Measurements from ENCODE around the gene DPY19L1.
"Not testable (repeated sequence)": the region's sequence is repeated elsewhere in the genome, so short reads cannot be mapped to it uniquely, and the experiment has no call there.

Gene DPY19L1

DNA sequence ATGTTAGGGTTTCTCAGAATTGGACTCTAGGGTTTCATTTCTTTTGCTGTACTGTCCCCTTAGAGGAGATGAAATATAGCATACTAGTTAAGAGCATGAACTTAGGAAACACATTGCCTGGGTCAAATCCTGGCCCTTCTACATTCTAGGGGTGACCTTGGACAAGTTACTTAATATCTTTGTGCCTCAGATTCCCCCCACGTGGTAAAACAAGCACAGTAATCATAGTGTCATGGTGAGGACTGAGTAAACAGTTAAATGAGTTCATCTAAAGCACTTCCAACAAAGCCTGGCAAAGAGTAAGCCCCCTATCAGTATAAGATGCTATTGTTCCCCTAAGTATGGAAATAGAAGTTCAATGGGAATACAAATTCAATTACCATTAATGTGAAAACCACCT lies 5.1 kb downstream of the DPY19L1 start:
- DNase-seq (ENCODE audit: low read depth in 3 of 3), result no peak

DNA sequence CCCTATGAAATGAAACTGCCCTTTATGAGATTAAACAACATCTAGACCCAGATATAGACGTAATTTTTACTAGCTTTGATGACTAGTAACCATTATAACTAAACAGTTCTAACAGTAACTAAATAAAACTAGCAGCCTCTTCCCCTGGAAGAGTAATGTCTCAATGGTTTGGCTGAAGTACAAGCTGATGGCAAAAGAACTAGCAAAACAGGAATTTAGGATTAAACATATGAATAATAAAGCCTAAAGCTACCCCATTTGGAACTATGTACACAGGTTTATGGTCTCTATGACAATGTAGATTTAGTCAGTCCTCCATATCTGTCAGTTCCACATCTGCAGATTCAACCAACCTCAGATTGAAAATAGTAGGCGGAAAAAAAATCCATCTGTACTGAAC lies 6.4 kb downstream of the DPY19L1 start:
- DNase-seq (ENCODE audit: low read depth in 3 of 3), result no peak

DNA sequence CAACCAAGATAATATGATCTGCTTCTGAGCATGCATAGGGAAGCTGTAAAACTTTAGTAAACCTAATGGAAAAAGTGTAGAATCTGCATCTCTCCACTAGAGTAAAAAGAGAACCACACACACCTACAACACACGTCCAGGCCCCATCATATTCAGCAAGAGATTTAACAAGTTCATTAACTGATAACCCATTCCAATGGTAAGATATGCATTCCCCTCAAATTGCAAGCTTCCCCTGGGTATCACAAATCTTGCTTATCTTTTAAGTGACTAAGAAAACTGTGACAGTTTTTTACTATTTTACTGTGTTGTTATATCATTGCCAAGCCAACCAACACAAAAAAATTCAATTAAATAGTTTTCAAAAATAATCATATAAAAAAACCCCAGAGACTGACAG lies 8.0 kb downstream of the DPY19L1 start:
- DNase-seq (ENCODE audit: low read depth in 3 of 3), result no peak

DNA sequence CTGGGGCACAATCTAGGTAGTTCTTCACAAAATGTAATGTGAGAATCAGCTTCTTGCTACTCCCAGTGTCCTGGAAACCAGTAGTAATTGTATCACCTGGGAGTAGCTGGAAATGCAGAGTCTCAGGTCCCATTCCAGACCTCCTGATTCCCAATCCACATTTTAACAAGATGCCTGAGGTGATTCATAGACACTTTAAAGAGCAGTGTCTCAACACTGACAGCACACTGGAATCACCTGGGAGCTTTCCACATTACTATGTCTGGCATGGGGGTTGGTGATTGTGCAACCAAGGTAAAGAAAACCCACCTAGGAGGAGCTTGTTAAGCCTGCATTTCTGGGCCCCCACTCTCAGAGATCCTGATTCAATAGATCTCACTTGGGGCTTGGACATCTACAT lies 11.1 kb downstream of the DPY19L1 start:
- no peak for DNase-seq (ENCODE audit: low read depth in 3 of 3)

DNA sequence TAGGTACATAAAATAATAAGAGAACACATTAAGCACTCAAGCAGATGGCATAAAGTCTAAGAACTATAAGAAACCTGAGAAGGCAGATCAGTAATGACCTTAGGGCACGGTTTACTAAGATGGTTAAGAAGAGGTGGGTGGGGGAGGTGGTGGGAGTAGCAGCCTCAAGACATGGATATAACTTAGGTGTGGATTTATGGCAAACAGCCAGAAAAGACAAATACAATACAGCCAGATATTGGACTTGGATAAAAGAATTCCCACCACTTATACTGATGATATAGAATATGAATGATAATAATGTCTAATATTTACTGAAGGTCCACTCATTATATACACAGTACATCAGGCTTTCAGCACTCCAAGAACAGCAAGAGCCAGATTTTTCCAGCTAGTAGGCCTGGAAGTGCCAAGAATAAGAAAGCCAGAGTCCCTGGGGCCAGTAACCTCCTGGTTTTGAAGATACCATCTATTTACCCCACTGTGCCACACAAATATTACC lies 11.9 kb downstream of the DPY19L1 start:
- no peak for DNase-seq (ENCODE audit: low read depth in 3 of 3)

DNA sequence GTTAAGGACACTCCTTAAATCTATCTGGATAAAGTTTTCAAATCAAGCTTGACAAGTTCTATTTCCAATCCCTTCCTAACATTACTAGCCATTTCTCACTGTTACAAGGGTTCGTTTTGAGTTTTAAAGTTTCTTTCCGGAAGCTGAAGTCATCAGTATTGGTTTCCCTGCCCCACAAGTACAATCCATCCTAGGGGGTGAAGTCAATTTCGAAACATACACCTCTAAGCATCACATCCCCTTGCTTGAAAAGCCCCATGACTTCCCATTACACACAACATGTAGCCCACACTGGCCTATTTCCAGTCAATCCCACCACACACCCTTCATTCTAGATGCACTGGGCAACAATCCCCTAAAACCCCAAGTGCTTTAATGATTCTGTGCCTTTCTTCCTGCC lies 13.0 kb downstream of the DPY19L1 start:
- DNase-seq (ENCODE audit: low read depth in 3 of 3), result no peak

DNA sequence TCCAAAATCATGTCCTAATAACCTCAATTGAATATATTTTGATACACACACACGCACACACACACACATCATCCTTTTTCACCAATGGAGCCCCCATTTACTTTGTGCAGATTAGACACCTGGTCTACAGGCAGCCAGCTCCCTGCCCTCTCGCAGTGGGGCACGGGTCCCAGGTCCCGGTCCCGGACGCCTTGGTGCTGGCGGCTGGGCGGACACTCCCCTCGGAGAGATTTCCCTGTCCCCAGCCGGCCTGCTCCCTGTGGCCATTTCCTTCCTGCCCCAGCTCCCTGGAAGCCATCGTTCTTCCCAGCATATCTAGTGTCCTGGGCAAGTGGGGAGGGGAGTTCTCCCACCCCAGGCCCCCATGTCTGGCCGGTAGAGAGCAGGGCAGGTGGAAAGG lies 14.6 kb downstream of the DPY19L1 start:
- DNase-seq (ENCODE audit: low read depth in 3 of 3), result no peak

DNA sequence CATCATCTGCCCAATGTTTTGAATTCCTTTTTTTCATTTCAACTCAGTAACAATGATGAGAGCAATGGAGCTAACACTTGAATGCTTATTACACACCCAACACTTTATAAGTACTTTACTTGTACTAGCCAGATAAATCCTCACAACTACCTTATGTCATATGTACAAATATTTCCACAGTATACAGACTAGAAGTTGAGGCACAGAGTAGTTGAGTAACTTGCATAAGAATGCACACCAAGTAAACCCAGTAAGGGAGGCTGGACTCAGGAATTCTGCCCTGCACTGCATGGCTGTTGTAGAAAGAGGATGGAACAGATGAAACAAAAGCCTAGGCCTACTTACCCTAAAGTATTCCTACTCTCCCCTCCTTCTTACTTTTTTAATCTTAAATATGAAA lies 15.8 kb downstream of the DPY19L1 start:
- no peak for DNase-seq (ENCODE audit: low read depth in 3 of 3)

DNA sequence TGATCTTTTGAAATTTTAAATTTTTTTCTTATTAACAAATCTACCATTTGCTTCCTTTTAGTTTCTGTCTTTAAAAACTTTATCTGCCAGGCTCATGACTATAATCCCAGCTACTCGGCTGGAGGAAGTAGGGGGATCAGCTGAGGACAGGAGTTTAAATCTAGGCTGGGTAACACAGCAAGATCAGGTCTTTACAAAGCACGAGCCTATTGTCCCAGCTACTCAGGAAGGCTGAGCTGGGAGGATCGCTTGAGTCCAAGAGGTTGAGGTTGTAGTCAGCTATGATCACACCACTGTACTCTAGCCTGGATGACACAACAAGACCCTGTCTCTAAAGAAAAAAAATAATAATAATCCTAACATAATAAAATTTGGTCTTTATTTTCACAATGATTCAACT lies 17.5 kb downstream of the DPY19L1 start:
- no peak for DNase-seq (ENCODE audit: low read depth in 3 of 3)

DNA sequence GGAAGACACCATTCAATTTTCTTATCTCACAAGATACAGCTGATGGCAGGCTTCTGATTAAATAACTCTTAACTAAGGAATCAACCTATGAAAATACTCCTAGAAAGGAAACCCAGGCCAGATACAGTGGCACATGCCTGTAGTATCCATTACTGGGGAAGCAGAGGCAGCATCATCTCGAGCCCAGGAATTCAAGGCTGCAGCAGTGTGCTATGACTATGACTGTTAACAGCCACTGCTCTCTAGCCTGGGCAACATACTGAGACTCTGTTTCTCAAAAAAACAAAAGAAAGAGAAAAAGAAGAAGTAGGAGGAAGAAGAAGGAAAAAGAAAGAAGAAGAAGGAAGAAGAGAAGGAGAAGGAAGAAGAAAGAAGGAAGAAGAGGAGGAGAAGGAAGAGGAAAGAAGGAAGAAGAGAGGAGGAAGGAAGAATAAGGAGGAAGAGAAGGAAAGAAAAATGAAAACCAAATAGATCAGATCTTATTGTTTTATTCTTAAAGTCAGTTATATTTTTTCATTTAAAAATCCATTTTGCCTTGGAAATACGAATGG lies 18.0 kb downstream of the DPY19L1 start:
- no peak for DNase-seq (ENCODE audit: low read depth in 3 of 3)

DNA sequence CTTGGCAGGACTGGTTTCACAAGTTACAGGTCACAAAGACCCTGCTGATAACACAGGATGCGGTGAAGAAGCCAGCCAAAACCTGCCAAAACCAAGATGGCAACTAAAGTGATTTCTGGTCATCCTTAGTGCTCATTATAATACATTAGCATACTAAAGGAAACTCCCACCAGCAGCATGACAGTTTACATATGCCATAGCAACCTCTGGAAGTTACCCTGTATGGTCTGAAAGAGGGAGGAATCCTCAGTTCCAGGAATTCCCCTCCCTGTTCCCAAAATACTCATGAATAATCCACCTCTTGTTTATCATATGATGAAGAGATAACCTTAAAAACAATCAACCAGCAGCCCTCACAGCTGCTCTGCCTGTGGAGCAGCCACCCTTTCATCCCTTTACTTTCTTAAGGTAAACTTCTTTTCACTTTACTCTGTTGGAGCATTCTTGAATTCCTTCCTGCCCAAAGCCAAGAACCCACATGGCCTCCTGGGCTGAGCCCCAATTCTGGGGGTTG lies 21.9 kb downstream of the DPY19L1 start:
- no peak for DNase-seq (ENCODE audit: low read depth in 3 of 3)

DNA sequence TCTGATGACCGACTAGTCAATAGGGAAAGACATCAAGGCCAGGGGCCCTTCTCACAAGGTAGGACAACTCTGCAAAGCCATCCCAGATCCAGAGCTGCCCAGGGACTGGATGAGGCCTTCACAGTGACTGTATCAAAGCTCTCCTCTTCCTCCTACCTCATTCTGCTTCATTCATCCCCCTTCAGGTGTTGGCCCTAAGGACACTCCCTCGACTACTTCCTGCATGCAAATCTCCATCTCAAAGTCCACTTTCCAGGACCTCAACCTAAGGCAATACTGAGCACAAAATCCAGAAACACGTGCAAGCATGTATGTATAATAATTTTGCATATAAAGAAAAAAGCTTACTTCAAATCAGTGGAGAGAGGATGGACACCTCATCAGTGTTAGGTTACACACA lies 25.1 kb downstream of the DPY19L1 start:
- DNase-seq (ENCODE audit: low read depth in 3 of 3), result no peak

DNA sequence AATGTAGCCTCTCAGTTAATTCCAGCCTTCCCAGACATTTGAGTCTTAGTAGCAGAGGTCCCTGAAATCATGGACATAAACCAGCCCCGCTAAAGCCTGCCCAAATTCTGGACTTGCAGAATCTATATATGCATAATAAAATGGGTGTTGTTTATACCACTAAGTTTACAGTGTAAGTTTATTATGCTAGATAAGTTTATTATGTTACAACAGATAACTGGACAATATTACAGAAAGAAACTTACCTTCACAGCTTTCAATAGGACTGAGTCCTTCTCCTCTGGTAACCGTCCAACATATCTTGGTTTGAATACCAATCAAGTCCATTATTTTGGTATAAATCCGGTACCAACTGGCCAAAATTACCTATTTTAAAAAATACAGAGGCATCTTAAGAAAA lies 26.2 kb downstream of the DPY19L1 start:
- DNase-seq (ENCODE audit: low read depth in 3 of 3), result no peak

DNA sequence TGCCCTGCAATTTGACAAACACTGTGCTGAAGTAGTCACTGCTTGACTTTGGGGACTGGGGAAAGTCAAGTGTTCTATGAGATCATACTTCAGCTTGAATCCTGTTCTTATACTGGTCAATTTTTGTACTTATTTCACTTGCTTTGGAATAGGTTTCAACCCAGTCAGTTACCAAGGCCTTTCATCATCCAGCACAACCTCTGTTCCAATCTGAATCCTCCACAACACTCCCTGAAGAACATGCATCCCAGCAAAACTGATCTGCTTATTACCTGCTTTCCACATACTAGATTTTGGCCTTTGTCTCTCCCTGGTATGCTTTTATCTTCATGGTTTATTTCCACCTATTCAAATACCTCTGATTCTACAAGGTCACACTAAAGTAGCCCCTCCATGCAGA lies 29.5 kb downstream of the DPY19L1 start:
- no peak for DNase-seq (ENCODE audit: low read depth in 3 of 3)

DNA sequence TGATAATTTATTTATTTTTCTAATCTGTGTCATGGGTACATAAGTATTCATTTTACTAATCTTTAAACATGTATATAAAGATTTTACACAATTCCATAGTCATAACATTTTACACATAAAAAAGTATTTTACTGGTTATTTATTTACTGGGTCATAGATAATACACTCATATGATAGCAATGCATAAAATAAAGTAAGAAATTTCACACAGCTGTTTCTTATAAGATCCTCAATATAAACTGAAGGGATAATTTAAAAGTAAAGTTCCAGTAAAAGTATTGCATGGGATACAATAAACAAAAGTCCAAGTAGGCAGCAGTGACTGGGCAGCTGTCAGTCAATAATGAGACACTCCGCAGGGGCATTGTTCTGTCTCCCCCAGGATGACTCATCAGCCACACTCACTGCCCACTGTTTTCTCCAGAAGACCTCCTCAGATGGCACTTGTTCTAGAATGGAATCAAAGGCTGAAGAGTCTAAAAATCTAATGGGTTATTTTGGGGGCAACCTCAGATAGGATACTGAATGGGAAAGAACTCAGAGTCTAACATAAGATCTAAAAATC lies 32.7 kb downstream of the DPY19L1 start:
- no peak for DNase-seq (ENCODE audit: low read depth in 3 of 3)

DNA sequence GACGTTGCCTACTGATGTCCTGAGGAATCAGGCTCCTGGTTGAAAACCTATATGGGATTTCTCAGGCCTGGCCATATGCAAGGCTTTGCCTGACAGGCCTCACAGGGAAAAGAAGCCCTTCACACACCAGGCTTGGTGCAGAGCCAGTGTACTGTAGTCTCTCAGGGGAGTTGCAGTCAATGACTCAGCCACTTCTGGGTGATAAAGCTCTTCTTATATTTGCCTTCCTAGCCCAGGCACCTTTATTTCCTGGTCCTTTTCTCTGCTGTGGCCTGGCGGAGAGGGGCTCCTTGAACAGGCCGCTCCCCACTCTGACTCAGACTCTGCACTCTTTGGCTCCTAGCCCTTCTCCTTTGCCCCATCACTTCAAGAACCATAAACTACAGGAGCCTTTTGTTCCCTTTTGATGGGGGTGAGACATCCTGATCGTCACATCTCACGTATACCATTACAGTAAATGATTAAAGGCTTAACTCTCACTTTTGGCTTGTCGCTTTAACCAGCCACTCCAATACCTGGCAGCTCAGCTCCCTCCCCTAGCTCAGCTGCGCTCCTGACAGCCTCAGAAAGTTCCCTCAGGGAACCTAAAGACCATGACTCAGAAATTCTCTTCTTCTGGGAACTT lies 33.5 kb downstream of the DPY19L1 start:
- no peak for DNase-seq (ENCODE audit: low read depth in 3 of 3)

DNA sequence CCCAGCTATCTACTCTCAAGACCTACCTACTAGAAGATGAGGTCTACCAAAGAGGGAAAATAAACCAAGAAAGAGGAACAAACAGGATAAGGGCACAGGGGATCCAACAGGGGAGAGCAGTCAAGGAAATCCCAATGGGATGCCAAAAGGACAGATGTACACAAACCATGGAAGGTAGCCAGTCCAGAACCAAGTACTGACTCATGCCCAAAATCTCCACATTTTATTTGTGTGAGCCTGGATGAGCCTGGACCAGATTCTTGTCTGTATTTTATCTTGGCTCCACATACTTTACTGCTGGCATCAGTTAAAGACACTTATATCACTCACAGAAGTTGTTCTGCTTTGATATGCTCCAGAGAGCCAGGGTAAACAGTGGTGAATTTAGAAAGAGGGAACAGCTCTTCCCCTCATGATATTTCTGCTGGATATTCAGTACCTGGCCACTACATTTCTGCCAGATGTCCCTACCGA lies 34.1 kb downstream of the DPY19L1 start:
- not testable (repeated sequence) for DNase-seq (ENCODE audit: low read depth in 3 of 3)

DNA sequence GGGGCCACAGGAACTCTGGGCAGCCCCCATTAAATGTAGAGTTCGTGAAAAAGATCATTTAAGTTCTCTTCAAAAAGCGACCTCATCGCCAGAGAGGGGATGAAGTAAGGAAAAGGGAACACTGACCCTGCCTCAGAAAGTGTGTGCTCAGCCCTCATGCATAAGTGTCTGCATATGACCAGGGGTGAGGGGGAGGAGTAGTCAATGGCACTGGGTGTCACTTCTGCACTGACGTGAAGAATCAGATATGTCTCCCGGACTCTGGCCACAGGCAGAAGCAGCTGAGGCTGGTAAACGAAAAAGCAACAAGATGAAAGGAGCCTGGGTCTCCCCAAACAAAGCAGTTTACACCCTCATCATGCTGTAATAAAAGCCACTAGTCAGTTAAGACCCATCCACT lies 39.0 kb downstream of the DPY19L1 start:
- not testable (repeated sequence) for DNase-seq (ENCODE audit: low read depth in 3 of 3)

DNA sequence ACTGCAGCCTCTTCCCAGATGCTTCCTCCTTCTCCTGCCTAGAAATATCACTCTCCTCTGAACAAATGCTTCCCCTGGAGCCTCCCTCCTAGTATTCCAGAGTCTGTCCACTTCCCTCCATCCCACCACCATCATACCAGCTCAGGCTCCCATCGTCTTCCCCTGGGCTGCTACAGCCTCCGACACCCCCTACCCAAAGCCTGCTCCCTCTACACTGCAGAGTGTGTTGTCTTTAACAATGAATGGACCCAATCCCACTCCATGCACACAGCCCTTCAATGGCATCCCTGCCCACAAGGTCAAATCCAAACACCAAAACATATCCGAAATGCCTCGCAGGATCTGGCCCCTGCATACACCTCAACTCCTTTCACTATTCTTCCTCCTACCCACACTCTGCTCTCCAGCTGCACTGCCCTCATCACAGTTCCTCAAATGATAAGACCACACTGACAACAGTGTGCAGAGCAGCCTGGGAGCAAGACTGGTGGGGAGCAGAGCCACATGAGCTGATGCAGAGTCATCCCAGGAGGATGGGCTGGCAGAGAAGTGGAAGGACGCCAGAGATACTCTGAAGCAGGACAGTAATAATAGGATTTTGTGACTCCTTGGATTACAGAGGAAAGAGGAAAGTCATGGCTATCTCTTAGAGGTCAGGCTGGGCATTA lies 40.7 kb downstream of the DPY19L1 start:
- not testable (repeated sequence) for DNase-seq (ENCODE audit: low read depth in 3 of 3)

DNA sequence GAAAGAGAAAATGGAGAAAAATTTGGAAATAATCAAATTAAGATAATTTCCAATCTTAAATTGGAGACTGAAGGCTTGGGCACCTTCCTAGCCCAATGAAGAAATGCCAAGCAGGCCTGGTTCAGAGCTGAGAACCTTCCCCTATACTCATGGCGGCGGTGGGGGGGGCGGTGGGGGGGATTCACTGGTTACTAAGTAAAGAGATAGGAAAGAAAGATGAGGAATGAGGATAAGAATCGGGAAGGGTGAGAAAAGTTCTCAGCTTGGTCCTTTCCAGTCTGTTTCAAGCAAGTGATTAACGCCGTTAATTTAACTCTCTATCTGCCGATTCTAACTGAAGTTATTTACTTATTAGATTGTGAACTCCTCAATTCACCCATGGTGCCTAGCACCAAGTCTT lies 41.5 kb downstream of the DPY19L1 start:
- no peak for DNase-seq (ENCODE audit: low read depth in 3 of 3)

DNA sequence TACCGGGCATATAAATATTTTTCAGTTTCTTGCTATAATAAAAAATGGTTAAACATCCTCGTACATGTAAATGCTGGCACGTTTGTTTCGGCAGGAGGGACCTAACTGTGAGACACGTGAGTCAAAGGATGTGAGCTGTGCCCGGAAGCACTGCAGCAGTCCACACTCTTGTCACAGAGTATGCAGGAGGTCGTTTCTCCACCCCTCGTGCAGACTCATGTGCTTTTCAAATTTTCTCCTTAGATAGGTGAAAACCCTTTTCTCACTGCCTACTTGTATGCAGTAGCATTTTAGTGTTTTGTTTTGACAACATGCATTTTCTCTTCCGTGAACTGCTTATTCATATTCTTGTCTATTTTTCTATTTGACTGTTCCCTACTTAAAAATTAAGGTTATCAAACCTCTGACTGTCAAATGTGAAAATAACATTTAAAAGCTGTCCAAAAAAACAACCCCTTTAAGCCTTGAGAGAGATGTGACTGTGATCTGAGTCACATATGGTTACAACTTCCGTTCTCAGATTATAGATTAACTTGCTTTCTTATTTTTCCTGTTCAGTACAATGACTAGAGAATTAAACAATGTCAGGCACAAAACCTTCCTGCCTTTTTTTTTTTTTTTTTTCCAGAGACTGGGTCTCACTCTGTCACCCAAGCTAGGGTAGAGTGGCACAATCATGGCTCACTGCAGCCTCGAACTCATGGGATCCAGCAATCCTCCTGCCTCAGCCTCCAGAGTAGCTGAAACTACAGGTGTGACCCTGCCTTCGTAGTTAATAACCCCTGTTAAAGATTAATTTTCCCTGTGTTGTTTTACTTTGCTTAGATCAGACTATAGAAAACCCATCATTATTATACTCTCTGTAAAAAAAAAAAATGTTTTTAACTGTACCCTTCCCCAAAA lies 45.1 kb downstream of the DPY19L1 start:
- peak; percentile 1 to 5 (median 2) for DNase-seq (ENCODE audit: low read depth in 3 of 3)

Data from stimulated activated CD4-positive, alpha-beta T cell treated with anti-CD3 and anti-CD28 coated beads, TNF-alpha, amount 100 ng/mL, for 4 hours (primary cell).